ENCODE data around the gene KLK1. TPM values are rescaled to one million over a fixed set of nuclear protein-coding genes. Genes with fewer than 3 reads are reported as not detected.

KLK1 gene
- 1.7 and 2.6 TPM in 2 replicates for total RNA-seq

DNA sequence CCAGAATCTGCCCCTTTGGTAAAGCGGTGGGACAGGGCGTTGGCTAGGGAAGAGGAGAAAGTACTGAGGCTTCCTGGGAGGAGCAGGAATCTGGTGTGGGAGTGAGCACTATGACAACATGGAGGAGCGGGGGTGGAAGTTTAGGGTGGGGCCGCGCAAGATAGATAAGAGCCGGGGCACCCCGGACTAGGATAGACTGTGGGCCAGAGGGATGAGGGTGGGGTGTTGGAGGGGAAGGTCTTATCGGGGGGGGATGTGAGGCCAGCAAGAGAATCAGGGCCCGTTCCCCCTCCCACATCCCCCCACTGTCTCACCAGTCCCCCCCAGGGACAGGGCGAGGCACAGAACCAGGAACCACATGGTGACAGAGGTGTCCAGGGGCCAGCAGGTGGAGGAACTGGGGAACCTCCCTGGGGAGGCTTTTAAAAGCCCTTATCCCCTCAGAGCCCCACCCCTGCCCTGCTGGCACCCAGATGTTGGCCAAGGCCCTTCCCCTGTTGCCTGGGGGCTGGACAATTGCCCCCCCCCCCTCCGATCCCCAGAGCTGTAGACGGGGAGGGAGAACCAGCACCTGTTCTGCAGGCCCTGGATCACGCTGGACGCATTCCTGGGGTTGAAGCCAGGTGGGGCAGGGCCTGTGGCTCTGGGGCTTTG is at the start of gene KLK1:
TSS of gene KLK1 (minus strand) at position 399 of the 654 bp plus-strand sequence. CDS start at position 360, 39 bp downstream.
- intact Hi-C loops (cut with micrococcal nuclease), result no loop called here

DNA sequence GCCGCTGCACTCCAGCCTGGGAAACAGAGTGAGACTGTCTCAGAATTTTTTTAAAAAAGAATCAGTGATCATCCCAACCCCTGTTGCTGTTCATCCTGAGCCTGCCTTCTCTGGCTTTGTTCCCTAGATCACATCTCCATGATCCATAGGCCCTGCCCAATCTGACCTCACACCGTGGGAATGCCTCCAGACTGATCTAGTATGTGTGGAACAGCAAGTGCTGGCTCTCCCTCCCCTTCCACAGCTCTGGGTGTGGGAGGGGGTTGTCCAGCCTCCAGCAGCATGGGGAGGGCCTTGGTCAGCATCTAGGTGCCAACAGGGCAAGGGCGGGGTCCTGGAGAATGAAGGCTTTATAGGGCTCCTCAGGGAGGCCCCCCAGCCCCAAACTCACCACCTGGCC is 49.5 kb upstream of the KLK1 start, which contains the start of gene KLK2:
TSS of gene KLK2 (plus strand) at position 384 of the 400 bp plus-strand sequence. CDS start 35 bp downstream, outside the sequence.
- intact Hi-C loops (cut with micrococcal nuclease), result no loop called here

DNA sequence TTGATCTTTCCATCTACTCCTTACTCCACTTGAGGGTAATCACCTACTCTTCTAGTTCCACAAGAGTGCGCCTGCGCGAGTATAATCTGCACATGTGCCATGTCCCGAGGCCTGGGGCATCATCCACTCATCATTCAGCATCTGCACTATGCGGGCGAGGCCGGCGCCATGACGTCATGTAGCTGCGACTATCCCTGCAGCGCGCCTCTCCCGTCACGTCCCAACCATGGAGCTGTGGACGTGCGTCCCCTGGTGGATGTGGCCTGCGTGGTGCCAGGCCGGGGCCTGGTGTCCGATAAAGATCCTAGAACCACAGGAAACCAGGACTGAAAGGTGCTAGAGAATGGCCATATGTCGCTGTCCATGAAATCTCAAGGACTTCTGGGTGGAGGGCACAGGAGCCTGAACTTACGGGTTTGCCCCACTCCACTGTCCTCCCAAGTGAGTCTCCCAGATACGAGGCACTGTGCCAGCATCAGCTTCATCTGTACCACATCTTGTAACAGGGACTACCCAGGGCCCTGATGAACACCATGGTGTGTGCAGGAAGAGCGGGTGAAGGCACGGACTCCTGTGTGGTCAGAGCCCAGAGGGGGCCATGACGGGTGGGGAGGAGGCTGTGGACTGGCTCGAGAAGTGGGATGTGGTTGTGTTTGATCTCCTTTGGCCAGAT is 47.0 kb upstream of the KLK1 start:
- intact Hi-C loops (cut with micrococcal nuclease), result no loop called here

DNA sequence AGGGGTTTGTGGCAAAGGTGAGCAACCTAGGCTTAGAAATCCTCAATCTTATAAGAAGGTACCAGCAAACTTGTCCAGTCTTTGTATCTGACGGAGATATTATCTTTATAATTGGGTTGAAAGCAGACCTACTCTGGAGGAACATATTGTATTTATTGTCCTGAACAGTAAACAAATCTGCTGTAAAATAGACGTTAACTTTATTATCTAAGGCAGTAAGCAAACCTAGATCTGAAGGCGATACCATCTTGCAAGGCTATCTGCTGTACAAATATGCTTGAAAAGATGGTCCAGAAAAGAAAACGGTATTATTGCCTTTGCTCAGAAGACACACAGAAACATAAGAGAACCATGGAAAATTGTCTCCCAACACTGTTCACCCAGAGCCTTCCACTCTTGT is 45.9 kb upstream of the KLK1 start:
- intact Hi-C loops (cut with micrococcal nuclease), result no loop called here

DNA sequence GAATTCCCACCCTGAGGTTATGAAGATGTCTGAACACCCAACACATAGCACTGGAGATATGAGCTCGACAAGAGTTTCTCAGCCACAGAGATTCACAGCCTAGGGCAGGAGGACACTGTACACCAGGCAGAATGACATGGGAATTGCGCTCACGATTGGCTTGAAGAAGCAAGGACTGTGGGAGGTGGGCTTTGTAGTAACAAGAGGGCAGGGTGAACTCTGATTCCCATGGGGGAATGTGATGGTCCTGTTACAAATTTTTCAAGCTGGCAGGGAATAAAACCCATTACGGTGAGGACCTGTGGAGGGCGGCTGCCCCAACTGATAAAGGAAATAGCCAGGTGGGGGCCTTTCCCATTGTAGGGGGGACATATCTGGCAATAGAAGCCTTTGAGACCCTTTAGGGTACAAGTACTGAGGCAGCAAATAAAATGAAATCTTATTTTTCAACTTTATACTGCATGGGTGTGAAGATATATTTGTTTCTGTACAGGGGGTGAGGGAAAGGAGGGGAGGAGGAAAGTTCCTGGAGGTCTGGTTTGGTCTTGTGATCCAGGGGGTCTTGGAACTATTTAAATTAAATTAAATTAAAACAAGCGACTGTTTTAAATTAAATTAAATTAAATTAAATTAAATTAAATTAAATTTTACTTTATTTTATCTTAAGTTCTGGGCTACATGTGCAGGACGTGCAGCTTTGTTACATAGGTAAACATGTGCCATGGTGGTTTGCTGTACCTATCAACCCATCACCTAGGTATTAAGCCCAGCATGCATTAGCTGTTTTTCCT is 38.1 kb upstream of the KLK1 start:
- intact Hi-C loops (cut with micrococcal nuclease), result no loop called here

DNA sequence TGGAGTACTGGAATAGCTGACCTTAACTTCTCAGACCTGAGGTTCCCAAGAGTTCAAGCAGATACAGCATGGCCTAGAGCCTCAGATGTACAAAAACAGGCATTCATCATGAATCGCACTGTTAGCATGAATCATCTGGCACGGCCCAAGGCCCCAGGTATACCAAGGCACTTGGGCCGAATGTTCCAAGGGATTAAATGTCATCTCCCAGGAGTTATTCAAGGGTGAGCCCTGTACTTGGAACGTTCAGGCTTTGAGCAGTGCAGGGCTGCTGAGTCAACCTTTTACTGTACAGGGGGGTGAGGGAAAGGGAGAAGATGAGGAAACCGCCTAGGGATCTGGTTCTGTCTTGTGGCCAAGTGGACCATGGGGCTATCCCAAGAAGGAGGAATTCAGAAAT is 37.4 kb upstream of the KLK1 start:
- intact Hi-C loops (cut with micrococcal nuclease), result no loop called here

DNA sequence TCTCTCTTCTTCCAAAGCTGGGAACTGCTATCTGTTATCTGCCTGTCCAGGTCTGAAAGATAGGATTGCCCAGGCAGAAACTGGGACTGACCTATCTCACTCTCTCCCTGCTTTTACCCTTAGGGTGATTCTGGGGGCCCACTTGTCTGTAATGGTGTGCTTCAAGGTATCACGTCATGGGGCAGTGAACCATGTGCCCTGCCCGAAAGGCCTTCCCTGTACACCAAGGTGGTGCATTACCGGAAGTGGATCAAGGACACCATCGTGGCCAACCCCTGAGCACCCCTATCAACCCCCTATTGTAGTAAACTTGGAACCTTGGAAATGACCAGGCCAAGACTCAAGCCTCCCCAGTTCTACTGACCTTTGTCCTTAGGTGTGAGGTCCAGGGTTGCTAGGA is 36.3 kb upstream of the KLK1 start:
- intact Hi-C loops (cut with micrococcal nuclease), result no loop called here

DNA sequence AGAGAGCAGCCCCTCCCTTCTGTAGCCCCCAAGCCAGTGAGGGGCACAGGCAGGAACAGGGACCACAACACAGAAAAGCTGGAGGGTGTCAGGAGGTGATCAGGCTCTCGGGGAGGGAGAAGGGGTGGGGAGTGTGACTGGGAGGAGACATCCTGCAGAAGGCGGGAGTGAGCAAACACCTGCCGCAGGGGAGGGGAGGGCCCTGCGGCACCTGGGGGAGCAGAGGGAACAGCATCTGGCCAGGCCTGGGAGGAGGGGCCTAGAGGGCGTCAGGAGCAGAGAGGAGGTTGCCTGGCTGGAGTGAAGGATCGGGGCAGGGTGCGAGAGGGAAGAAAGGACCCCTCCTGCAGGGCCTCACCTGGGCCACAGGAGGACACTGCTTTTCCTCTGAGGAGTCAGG is 35.3 kb upstream of the KLK1 start:
- intact Hi-C loops (cut with micrococcal nuclease), result no loop called here

DNA sequence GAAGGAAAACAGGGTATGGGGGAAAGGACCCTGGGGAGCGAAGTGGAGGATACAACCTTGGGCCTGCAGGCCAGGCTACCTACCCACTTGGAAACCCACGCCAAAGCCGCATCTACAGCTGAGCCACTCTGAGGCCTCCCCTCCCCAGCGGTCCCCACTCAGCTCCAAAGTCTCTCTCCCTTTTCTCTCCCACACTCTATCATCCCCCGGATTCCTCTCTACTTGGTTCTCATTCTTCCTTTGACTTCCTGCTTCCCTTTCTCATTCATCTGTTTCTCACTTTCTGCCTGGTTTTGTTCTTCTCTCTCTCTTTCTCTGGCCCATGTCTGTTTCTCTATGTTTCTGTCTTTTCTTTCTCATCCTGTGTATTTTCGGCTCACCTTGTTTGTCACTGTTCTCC is 33.8 kb upstream of the KLK1 start:
- intact Hi-C loops (cut with micrococcal nuclease), result no loop called here

DNA sequence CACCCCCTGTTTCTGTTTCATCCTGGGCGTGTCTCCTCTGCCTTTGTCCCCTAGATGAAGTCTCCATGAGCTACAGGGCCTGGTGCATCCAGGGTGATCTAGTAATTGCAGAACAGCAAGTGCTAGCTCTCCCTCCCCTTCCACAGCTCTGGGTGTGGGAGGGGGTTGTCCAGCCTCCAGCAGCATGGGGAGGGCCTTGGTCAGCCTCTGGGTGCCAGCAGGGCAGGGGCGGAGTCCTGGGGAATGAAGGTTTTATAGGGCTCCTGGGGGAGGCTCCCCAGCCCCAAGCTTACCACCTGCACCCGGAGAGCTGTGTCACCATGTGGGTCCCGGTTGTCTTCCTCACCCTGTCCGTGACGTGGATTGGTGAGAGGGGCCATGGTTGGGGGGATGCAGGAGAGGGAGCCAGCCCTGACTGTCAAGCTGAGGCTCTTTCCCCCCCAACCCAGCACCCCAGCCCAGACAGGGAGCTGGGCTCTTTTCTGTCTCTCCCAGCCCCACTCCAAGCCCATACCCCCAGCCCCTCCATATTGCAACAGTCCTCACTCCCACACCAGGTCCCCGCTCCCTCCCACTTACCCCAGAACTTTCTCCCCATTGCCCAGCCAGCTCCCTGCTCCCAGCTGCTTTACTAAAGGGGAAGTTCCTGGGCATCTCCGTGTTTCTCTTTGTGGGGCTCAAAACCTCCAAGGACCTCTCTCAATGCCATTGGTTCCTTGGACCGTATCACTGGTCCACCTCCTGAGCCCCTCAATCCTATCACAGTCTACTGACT is 31.2 kb upstream of the KLK1 start, which contains the start of gene KLK3:
TSS of gene KLK3 (plus strand) at position 280 of the 775 bp plus-strand sequence. CDS start at position 321, 41 bp downstream.
- intact Hi-C loops (cut with micrococcal nuclease), result no loop called here

DNA sequence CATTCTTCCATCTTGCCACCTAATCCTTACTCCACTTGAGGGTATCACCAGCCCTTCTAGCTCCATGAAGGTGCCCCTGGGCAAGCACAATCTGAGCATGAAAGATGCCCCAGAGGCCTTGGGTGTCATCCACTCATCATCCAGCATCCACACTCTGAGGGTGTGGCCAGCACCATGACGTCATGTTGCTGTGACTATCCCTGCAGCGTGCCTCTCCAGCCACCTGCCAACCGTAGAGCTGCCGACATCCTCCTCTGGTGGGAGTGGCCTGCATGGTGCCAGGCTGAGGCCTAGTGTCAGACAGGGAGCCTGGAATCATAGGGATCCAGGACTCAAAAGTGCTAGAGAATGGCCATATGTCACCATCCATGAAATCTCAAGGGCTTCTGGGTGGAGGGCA is 28.0 kb upstream of the KLK1 start:
- intact Hi-C loops (cut with micrococcal nuclease), result no loop called here

DNA sequence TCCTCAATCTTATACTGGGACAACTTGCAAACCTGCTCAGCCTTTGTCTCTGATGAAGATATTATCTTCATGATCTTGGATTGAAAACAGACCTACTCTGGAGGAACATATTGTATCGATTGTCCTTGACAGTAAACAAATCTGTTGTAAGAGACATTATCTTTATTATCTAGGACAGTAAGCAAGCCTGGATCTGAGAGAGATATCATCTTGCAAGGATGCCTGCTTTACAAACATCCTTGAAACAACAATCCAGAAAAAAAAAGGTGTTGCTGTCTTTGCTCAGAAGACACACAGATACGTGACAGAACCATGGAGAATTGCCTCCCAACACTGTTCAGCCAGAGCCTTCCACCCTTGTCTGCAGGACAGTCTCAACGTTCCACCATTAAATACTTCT is 27.2 kb upstream of the KLK1 start:
- intact Hi-C loops (cut with micrococcal nuclease), result no loop called here

DNA sequence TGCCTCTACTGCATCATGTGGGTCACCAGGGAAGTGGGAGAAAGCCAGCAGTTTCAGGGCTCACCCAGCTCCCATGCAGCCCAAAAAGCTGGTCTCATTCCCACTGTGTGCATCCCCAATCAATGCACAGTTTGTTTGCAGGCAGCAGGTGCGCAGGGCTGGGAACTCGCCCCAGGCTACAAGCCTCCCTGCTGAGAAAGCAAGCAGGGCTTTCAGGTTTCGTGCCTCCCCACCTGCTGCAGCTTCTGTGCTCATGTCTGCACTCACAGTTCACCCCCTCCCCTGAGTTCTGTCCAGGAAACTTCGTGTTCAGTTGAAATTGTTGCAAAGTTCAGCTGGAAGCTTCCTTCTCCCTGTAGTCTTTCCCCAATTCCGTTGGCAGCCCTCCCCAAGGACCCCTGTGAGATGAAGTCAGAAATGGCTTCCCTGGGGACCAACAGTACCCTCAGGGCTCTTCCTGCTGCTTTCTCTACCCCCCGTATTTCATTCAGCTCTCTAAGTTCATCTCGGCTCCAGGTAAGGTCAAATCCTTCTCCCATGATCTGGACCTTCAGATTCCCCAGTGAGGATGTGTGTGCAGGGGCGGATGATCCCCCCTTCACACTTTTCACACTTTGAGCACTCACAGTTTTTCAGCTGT is 20.8 kb upstream of the KLK1 start:
- intact Hi-C loops (cut with micrococcal nuclease), result no loop called here

DNA sequence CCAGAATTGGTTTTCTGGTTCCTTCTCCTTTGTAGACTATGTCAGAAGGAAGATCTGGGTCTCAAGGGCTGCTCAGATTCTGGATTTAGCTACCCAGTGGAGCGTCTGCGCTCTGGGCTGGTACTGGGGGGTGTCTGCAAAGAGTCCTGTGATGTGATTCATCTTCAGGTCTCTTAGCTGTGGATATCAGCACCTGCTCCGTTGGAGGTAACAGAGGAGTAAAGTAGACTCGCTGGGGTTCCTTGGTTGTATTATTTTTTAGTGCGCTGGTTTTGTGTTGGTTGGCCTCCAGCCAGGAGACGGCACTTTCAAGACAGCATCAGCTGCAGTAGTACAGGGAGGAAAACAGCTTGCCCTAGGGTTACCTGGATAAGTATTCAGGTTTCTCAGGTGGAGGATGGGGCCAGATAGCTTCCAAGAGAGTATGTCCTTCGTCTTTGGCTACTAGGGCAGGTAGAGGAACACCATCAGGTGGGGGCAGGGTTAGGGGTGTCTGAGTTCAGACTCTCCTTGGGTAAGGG is 20.2 kb upstream of the KLK1 start:
- intact Hi-C loops (cut with micrococcal nuclease), result no loop called here

DNA sequence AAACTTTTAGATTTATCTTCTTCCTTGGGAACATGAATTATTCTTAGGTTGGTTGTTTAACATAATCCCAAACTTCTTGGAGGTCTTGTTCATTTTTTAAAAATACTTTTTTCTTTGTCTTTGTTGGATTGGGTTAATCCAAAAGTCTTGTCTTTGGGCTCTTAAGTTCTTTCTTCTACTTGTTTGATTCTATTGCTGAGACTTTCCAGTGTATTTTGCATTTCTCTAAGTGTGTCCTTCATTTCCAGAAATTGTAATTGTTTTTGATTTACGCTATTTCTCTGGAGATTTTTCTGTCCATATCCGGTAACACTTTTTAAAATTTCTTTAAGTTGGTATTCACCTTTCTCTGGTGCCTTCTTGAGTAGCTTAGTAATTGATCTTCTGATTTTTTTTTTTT is 19.6 kb upstream of the KLK1 start:
- intact Hi-C loops (cut with micrococcal nuclease), result no loop called here

DNA sequence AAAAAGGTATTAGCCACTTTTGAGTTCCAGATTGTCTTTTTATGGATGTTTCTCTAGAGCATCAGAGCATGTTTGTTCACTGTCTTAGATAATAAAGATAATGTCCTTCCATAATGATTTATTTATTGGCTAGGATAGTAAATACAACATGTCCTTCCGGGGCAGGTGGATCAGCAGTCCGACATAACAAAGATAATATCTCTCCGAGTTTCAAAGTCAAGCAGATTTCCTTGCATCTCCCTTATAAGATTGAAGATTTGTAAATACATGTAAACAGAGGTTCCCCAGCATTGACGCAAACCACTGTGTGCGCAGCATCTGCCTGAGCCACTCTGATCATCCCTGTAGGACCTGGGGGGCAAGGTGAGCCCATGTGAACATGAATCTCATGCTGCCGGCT is 18.5 kb upstream of the KLK1 start:
- intact Hi-C loops (cut with micrococcal nuclease), result no loop called here

DNA sequence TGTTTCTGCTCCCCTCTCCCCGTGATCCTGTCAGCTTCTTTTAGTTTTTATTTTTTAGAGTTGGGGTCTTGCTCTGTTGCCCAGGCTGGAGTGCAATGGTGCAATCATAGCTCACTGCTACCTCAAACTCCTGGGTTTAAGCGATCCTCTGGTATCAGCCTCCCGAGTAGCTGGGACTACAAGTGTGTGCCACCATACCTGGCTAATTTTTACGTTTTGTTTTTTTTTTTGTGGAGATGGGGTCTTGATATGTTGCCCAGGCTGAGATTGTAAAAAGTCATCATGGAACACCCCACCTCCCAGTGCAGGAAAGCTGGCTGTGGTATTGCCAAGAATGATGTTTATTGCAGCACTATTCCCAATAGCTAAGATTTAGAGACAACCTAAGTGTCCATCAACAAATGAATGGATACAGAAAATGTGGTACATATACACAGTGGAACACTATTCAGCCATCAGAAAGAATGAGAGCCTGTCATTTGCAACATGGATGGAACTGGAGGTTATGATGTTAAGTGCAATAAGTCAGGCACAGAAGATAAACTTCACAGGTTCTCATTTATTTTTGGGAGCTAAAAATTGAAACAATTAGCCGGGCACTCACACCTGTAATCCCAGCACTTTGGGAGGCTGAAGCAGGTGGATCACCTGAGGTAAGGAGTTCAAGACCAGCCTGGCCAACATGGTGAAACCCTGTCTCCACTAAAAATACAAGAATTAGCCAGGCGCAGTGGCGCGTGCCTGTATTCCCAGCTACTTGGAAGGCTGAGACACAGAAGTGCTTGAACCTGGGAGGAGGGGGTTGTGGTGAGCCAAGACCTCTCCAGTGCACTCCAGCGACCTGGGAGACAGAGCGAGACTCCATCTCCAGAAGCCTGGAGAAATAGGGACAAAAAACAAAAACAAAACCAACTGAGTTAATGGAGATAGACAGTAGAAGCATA is 16.4 kb upstream of the KLK1 start:
- intact Hi-C loops (cut with micrococcal nuclease), result no loop called here

DNA sequence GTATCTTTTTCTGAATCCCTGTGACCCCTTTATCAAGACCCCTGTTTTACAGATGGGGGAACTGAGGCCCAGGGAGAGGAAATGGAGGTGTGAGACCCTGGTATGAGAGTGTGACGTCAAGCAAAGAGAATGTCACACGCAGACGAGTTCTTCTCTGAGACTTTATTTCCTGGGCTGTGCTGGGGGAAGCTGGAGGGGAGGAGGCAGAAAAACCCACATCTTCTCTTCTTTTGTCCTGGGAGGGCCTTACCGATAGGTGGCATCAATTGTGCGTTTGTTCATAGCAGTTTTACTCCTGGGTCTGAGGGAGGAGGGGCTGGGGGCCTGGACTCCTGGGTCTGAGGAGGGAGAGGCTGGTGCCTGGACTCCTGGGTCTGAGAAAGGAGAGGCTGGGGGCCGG is 14.7 kb upstream of the KLK1 start:
- intact Hi-C loops (cut with micrococcal nuclease), result no loop called here

DNA sequence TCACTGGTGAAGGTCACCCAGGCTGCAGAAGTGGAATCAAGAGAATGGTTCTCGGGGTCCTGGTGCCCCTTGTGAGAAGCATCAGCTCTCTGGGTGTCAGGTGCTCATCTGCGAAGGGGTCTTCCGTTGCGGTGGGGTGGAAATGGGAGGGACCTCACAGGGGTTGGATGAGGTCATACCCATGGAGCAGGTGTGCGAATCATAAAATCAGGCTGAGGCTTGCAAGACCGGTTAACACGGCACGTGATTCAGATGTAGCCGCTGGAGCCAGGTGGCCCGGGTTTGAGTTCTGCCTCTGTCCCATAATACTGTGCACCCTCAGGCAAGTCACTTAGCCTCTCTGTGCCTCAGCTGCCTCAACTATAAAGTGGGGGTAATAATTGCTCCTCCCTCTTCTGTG is 13.7 kb upstream of the KLK1 start:
- intact Hi-C loops (cut with micrococcal nuclease), result no loop called here

Data from T-helper 2 cell treated with Interferon-gamma antibody and Interleukin-4, amounts not matched to agents 100 ng/mL and 5 ng/mL, for 36 hours (primary cell).